ENCODE measurements around the gene CNNM1.

DNA sequence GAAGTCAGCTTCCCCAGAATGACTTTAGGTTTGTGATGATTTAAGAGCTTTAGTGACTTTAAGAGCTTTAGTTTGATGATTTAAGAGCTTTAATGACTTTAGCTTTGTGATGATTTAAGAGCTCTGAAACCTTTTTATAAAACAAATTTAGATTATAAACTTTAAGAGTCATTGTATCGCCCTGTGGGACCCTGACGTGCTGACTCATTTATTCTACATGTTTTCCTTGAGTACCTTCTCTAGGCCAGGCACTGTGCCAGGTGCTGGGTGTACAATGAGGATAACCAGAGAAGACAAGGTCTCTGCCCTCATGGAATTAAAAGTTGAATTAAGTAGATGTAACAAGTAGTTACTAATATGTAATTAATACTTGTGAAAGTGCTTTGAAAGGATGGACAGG, 45.4 kb downstream of the CNNM1 start:
- TF ChIP-seq, protein P1, sequence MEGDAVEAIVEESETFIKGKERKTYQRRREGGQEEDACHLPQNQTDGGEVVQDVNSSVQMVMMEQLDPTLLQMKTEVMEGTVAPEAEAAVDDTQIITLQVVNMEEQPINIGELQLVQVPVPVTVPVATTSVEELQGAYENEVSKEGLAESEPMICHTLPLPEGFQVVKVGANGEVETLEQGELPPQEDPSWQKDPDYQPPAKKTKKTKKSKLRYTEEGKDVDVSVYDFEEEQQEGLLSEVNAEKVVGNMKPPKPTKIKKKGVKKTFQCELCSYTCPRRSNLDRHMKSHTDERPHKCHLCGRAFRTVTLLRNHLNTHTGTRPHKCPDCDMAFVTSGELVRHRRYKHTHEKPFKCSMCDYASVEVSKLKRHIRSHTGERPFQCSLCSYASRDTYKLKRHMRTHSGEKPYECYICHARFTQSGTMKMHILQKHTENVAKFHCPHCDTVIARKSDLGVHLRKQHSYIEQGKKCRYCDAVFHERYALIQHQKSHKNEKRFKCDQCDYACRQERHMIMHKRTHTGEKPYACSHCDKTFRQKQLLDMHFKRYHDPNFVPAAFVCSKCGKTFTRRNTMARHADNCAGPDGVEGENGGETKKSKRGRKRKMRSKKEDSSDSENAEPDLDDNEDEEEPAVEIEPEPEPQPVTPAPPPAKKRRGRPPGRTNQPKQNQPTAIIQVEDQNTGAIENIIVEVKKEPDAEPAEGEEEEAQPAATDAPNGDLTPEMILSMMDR (IDR thresholded peaks at IDR 0.05): no peak
- TF ChIP-seq POLR2A (IDR thresholded peaks at IDR 0.05): no peak
